ENCODE measurements around the gene MYO18A.

- TF ChIP-seq CTCF (IDR thresholded peaks at IDR 0.05) (no peak), POLR2A (IDR thresholded peaks at IDR 0.05; ENCODE audit: low read depth) (no peak)
These were observed 142.5 kb downstream of the MYO18A start for GRCh38 chr17:29037739-29038084.

Measured in esophagus muscularis mucosa (tissue), 3 donors.